ENCODE measurements around the gene MAPKAPK2.

MAPKAPK2 gene

GRCh38 chr1:206713910-206714312 lies 29.2 kb downstream of the MAPKAPK2 start:
- Histone ChIP-seq H3K79me2 (ENCODE audit: low read length) (peaks cover 87% of the 10 kb centered on the region), H3K9me3 (replicated peaks; ENCODE audit: insufficient read depth, low read length) (no peaks in the 10 kb centered on the region), H3K4me3 (ENCODE audit: low read length) (no peak overlapping the region), H3K27ac (ENCODE audit: low read length) (peak overlapping the region; percentile 9; the same call in 1 of the 2 replicates), H2AFZ (ENCODE audit: low read length) (no peak overlapping the region), H3K9me2 (replicated peaks; ENCODE audit: insufficient read depth, low read length) (no peaks in the 10 kb centered on the region), H3K4me2 (ENCODE audit: low read depth, low read length) (peak overlapping the region; percentile 37; the same call in 1 of the 2 replicates), H3K9ac (ENCODE audit: low read length) (no peak overlapping the region), H3K36me3 (replicated peaks; ENCODE audit: insufficient read depth, low read length) (no peaks in the 10 kb centered on the region), H4K20me1 (ENCODE audit: insufficient read depth, low read length) (peaks cover 3% of the 10 kb centered on the region; the same call in 1 of the 2 replicates), H3F3A (ENCODE audit: insufficient read depth, low read length) (peaks cover 39% of the 10 kb centered on the region), H3K4me1 (ENCODE audit: low read length) (peaks cover 56% of the 10 kb centered on the region), H3K27me3 (replicated peaks; ENCODE audit: insufficient read depth, low read length) (no peaks in the 10 kb centered on the region)
- DNase-seq: no peak
- TF ChIP-seq EZH2 (optimal IDR thresholded peaks at IDR 0.05; ENCODE audit: low read depth, low read length) (no peak), CTCF (IDR thresholded peaks at IDR 0.05; ENCODE audit: low read length) (no peak), EZH2phosphoT487 (IDR thresholded peaks at IDR 0.05; ENCODE audit: low read length) (no peak)

GRCh38 chr1:206714331-206715058 lies 29.8 kb downstream of the MAPKAPK2 start:
- Histone ChIP-seq H3K4me3 (ENCODE audit: low read length) (no peak overlapping the region; the same call in 1 of the 2 replicates), H3F3A (ENCODE audit: insufficient read depth, low read length) (peaks cover 39% of the 10 kb centered on the region), H3K27me3 (replicated peaks; ENCODE audit: insufficient read depth, low read length) (no peaks in the 10 kb centered on the region), H3K4me1 (ENCODE audit: low read length) (peaks cover 57% of the 10 kb centered on the region), H3K9me2 (replicated peaks; ENCODE audit: insufficient read depth, low read length) (no peaks in the 10 kb centered on the region), H3K9me3 (replicated peaks; ENCODE audit: insufficient read depth, low read length) (no peaks in the 10 kb centered on the region), H4K20me1 (ENCODE audit: insufficient read depth, low read length) (no peaks in the 10 kb centered on the region), H3K4me2 (ENCODE audit: low read depth, low read length) (peak overlapping the region; percentile 37), H2AFZ (ENCODE audit: low read length) (no peak overlapping the region), H3K79me2 (ENCODE audit: low read length) (peaks cover 87% of the 10 kb centered on the region), H3K9ac (ENCODE audit: low read length) (no peak overlapping the region), H3K27ac (ENCODE audit: low read length) (peak overlapping the region; percentile 39; the same call in 1 of the 2 replicates), H3K36me3 (replicated peaks; ENCODE audit: insufficient read depth, low read length) (no peaks in the 10 kb centered on the region)
- TF ChIP-seq CTCF (IDR thresholded peaks at IDR 0.05; ENCODE audit: low read length) (no peak), EZH2 (optimal IDR thresholded peaks at IDR 0.05; ENCODE audit: low read depth, low read length) (no peak), EZH2phosphoT487 (IDR thresholded peaks at IDR 0.05; ENCODE audit: low read length) (no peak)
- DNase-seq: peak; percentile 88

- DNase-seq: no peak
- H3K36me3 ChIP-seq (replicated peaks; ENCODE audit: insufficient read depth, low read length): no peaks in the 10 kb centered on the region
- peak overlapping the region; percentile 39; the same call in 1 of the 2 replicates for H3K27ac ChIP-seq (ENCODE audit: low read length)
- H3K79me2 ChIP-seq (ENCODE audit: low read length): peaks cover 87% of the 10 kb centered on the region
- no peak overlapping the region; the same call in 1 of the 2 replicates for H3K4me3 ChIP-seq (ENCODE audit: low read length)
- H2AFZ ChIP-seq (ENCODE audit: low read length): no peak overlapping the region
- no peaks in the 10 kb centered on the region for H4K20me1 ChIP-seq (ENCODE audit: insufficient read depth, low read length)
- peak overlapping the region; percentile 37 for H3K4me2 ChIP-seq (ENCODE audit: low read depth, low read length)
- peaks cover 57% of the 10 kb centered on the region for H3K4me1 ChIP-seq (ENCODE audit: low read length)
- no peak overlapping the region for H3K9ac ChIP-seq (ENCODE audit: low read length)
- H3K9me3 ChIP-seq (replicated peaks; ENCODE audit: insufficient read depth, low read length): no peaks in the 10 kb centered on the region
- no peaks in the 10 kb centered on the region for H3K27me3 ChIP-seq (replicated peaks; ENCODE audit: insufficient read depth, low read length)
- H3K9me2 ChIP-seq (replicated peaks; ENCODE audit: insufficient read depth, low read length): no peaks in the 10 kb centered on the region
- H3F3A ChIP-seq (ENCODE audit: insufficient read depth, low read length): peaks cover 39% of the 10 kb centered on the region
- TF ChIP-seq CTCF (IDR thresholded peaks at IDR 0.05; ENCODE audit: low read length) (no peak), EZH2 (optimal IDR thresholded peaks at IDR 0.05; ENCODE audit: low read depth, low read length) (no peak), EZH2phosphoT487 (IDR thresholded peaks at IDR 0.05; ENCODE audit: low read length) (no peak)
Measured at GRCh38 chr1:206715120-206715519, 30.4 kb downstream of the MAPKAPK2 start.

Measured in MM.1S (cell line).